AG10803 (cell line): ENCODE data around the gene ROR1.

Experiments used
- DNase-seq: peaks from one replicate; pipeline ENCODE4 v3.0.0; 2010; ENCODE audit warnings: low read depth
- H3K4me3 ChIP-seq: 2 replicates; pipeline ENCODE4 v1.5.1; 2011; ENCODE audit warnings: mild to moderate bottlenecking, low read length, control low read depth
- TF ChIP-seq, protein P1 (sequence below): conservative IDR thresholded peaks from 2 replicates; pipeline ENCODE4 v1.5.1; 2011; ENCODE audit warnings: mild to moderate bottlenecking, low read length, control low read depth, inconsistent platforms

ROR1 gene

GRCh38 chr1:63928186-63929105, 154.6 kb downstream of the ROR1 start:
- DNase-seq: no peak
- TF ChIP-seq, protein P1, sequence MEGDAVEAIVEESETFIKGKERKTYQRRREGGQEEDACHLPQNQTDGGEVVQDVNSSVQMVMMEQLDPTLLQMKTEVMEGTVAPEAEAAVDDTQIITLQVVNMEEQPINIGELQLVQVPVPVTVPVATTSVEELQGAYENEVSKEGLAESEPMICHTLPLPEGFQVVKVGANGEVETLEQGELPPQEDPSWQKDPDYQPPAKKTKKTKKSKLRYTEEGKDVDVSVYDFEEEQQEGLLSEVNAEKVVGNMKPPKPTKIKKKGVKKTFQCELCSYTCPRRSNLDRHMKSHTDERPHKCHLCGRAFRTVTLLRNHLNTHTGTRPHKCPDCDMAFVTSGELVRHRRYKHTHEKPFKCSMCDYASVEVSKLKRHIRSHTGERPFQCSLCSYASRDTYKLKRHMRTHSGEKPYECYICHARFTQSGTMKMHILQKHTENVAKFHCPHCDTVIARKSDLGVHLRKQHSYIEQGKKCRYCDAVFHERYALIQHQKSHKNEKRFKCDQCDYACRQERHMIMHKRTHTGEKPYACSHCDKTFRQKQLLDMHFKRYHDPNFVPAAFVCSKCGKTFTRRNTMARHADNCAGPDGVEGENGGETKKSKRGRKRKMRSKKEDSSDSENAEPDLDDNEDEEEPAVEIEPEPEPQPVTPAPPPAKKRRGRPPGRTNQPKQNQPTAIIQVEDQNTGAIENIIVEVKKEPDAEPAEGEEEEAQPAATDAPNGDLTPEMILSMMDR: no peak
- H3K4me3 ChIP-seq: no peak overlapping the region

DNA sequence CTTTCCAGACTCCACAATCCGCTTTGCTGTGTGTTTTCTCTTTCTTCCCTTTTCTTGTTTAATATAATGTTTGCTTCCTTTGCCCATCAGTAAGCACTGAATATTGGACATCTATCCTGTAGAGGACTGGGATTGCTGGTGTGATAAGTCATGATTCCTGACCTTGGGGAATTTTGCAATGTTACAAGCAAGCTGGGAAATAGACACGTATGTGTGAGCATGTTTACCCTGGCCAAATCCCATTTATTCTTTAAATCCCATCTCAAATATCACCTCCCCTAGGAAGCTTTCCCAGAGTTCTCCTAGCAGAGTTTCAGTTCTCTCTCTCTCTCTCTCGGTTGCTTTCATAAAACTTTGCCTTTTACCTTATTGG, 155.3 kb downstream of the ROR1 start:
- DNase-seq: no peak
- TF ChIP-seq, protein P1: no peak

DNA sequence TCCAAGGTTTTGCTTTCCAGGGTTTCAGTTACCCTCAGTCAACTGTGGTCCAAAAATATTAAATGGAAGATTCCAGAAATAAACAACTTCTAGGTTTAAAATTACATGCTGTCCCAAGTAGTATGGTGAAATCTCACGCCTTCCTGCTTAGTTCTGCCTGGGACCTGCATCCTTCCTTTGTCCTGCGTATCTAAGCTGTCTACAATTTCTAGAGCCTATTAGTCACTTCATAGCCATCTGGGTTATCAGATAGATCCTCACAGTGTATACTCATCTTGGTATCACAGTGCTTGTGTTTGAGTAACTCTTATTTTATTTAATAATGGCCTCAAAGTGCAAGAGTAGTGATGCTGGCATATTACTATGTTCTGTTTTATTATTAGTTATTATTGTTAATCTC, 157.7 kb downstream of the ROR1 start:
- TF ChIP-seq, protein P1: no peak
- no peak for DNase-seq
- no peak overlapping the region for H3K4me3 ChIP-seq

More for the DNA sequence above, 155.3 kb downstream of the ROR1 start:
- H3K4me3 ChIP-seq: no peak overlapping the region

GRCh38 chr1:63934697-63935096, 160.9 kb downstream of the ROR1 start:
- TF ChIP-seq, protein P1: no peak

GRCh38 chr1:63935143-63935542, 161.3 kb downstream of the ROR1 start:
- H3K4me3 ChIP-seq: no peak overlapping the region
- TF ChIP-seq, protein P1: peak; percentile 37
- no peak for DNase-seq

More at GRCh38 chr1:63934697-63935096, 160.9 kb downstream of the ROR1 start:
- no peak for DNase-seq
- no peak overlapping the region for H3K4me3 ChIP-seq

DNA sequence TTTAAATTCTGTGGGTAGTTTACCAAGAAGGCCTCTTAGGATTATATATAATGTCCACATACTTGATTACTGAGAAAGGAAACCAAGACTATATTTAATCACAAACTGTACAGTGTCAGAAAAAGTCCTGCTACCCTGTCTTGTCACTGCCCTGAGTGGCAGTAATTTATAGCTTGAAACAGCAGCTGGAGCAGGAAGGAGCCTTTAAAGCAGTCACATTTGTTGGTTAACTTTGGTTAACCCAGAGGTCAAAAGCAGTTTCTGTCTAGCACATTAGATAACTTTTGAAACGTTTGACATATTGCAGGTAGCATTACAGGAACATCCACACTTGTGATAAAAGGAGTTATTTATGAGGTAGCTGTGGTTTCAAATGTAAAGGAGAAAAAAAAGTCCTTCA, 161.7 kb downstream of the ROR1 start:
- no peak overlapping the region for H3K4me3 ChIP-seq
- DNase-seq: no peak
- TF ChIP-seq, protein P1: no peak

GRCh38 chr1:63936276-63936675, 162.5 kb downstream of the ROR1 start:
- TF ChIP-seq, protein P1: no peak
- H3K4me3 ChIP-seq: no peak overlapping the region
- no peak for DNase-seq
